Measurements from ENCODE around the gene KCTD17.

KCTD17 gene

GRCh38 chr22:37021041-37021440 lies 30.5 kb upstream of the KCTD17 start:
- no peak for DNase-seq (ENCODE audit: low spot score)

- DNase-seq (ENCODE audit: low spot score), result peak; percentile 63
These were observed 29.6 kb upstream of the KCTD17 start for GRCh38 chr22:37021710-37022482.

GRCh38 chr22:37022483-37023337 lies 28.8 kb upstream of the KCTD17 start:
- DNase-seq (ENCODE audit: low spot score), result no peak

- DNase-seq (ENCODE audit: low spot score), result no peak
These were observed 27.7 kb upstream of the KCTD17 start for GRCh38 chr22:37023743-37024338.

GRCh38 chr22:37024339-37025157 lies 27.0 kb upstream of the KCTD17 start:
- DNase-seq (ENCODE audit: low spot score), result no peak

- DNase-seq (ENCODE audit: low spot score), result no peak
These were observed 26.0 kb upstream of the KCTD17 start for GRCh38 chr22:37025500-37026070.

- no peak for DNase-seq (ENCODE audit: low spot score)
These were observed 25.2 kb upstream of the KCTD17 start for GRCh38 chr22:37026325-37026724.

GRCh38 chr22:37027556-37027955 lies 24.0 kb upstream of the KCTD17 start:
- no peak for DNase-seq (ENCODE audit: low spot score)

GRCh38 chr22:37028692-37029674 lies 22.6 kb upstream of the KCTD17 start:
- no peak for DNase-seq (ENCODE audit: low spot score)

- DNase-seq (ENCODE audit: low spot score), result no peak
These were observed 20.8 kb upstream of the KCTD17 start for GRCh38 chr22:37030560-37031281.

GRCh38 chr22:37032134-37032534 lies 19.4 kb upstream of the KCTD17 start:
- DNase-seq (ENCODE audit: low spot score), result no peak

GRCh38 chr22:37032535-37033460 lies 18.7 kb upstream of the KCTD17 start:
- no peak for DNase-seq (ENCODE audit: low spot score)

- DNase-seq (ENCODE audit: low spot score), result no peak
These were observed 17.7 kb upstream of the KCTD17 start for GRCh38 chr22:37033605-37034430.

- DNase-seq (ENCODE audit: low spot score), result no peak
These were observed 14.7 kb upstream of the KCTD17 start for GRCh38 chr22:37036655-37037377.

GRCh38 chr22:37037669-37038068 lies 13.9 kb upstream of the KCTD17 start:
- DNase-seq (ENCODE audit: low spot score), result no peak

- no peak for DNase-seq (ENCODE audit: low spot score)
These were observed 12.1 kb upstream of the KCTD17 start for GRCh38 chr22:37039466-37039865.
